Stimulated activated naive B cell treated with anti-CD40 and anti-IgM and Interleukin-4, amounts not matched to agents 10 μg/mL and 1 μg/mL and 100 μg/mL, for 72 hours (primary cell): ENCODE measurements around the gene ENO1.

Experiments
- ATAC-seq, 2 donors: fragments of 150-1000 bp; cut with Tn5 transposase; replicated peaks; 2 replicates each; pipeline ENCODE4 v1.10.0; 2021; ENCODE audit warnings: moderate library complexity in 1 of 2
- DNase-seq: peaks from one replicate; pipeline ENCODE4 v3.0.0; 2021
- H3K27ac Mint-ChIP-seq: one replicate; pipeline ENCODE4 v1.8.0; 2022; ENCODE audit warnings: mild to moderate bottlenecking, mixed read lengths
- H3K27me3 Mint-ChIP-seq, 2 donors: one replicate each; pipeline ENCODE4 v1.8.0; 2022; ENCODE audit warnings: mixed read lengths in 2 of 2
- H3K36me3 Mint-ChIP-seq, 2 donors: one replicate each; pipeline ENCODE4 v1.8.0; 2022; ENCODE audit warnings: mixed read lengths in 2 of 2, mild to moderate bottlenecking in 1 of 2
- H3K4me1 Mint-ChIP-seq, 2 donors: one replicate each; pipeline ENCODE4 v1.8.0; 2022; ENCODE audit warnings: mixed read lengths in 2 of 2, mild to moderate bottlenecking in 1 of 2
- H3K4me3 Mint-ChIP-seq, 2 donors: one replicate each; pipeline ENCODE4 v1.8.0; 2022; ENCODE audit warnings: mild to moderate bottlenecking in 2 of 2, mixed read lengths in 2 of 2, moderate library complexity in 1 of 2
- H3K9me3 Mint-ChIP-seq, 2 donors: one replicate each; pipeline ENCODE4 v1.8.0; 2022; ENCODE audit warnings: mixed read lengths in 2 of 2, mild to moderate bottlenecking in 1 of 2

Gene ENO1

GRCh38 chr1:8871539-8871935 lies 6.9 kb downstream of the ENO1 start:
- Mint-ChIP-seq H3K36me3 (peaks cover 60 to 83% of the 10 kb centered on the region in 2 donors), H3K4me3 (no peak overlapping the region), H3K27me3 (no peaks in the 10 kb centered on the region), H3K9me3 (no peaks in the 10 kb centered on the region), H3K4me1 (peaks cover 41 to 70% of the 10 kb centered on the region in 2 donors), H3K27ac (no peak overlapping the region)
- DNase-seq (no peak), ATAC-seq (no peak)

GRCh38 chr1:8870616-8871538 lies 7.6 kb downstream of the ENO1 start:
- DNase-seq (no peak), ATAC-seq (peak; percentile 78 to 81)
- H3K4me1 Mint-ChIP-seq: peaks cover 40 to 67% of the 10 kb centered on the region in 2 donors
- H3K27ac Mint-ChIP-seq: peak overlapping the region; percentile 56
- no peaks in the 10 kb centered on the region for H3K9me3 Mint-ChIP-seq
- peak overlapping the region in 1 of 2 donors; percentile 39 for H3K4me3 Mint-ChIP-seq
- peaks cover 57 to 83% of the 10 kb centered on the region in 2 donors for H3K36me3 Mint-ChIP-seq
- no peaks in the 10 kb centered on the region for H3K27me3 Mint-ChIP-seq

- H3K4me3 Mint-ChIP-seq: no peak overlapping the region
- H3K4me1 Mint-ChIP-seq: peaks cover 35 to 59% of the 10 kb centered on the region in 2 donors
- ATAC-seq (no peak), DNase-seq (no peak)
- peaks cover 54 to 76% of the 10 kb centered on the region in 2 donors for H3K36me3 Mint-ChIP-seq
- H3K9me3 Mint-ChIP-seq: no peaks in the 10 kb centered on the region
- no peaks in the 10 kb centered on the region for H3K27me3 Mint-ChIP-seq
- H3K27ac Mint-ChIP-seq: no peak overlapping the region
These were observed 8.4 kb downstream of the ENO1 start for GRCh38 chr1:8870103-8870502.

GRCh38 chr1:8867878-8868567 lies 10.5 kb downstream of the ENO1 start:
- ATAC-seq: no peak
- Mint-ChIP-seq H3K27ac (peak overlapping the region; percentile 78), H3K4me1 (peaks cover 27 to 57% of the 10 kb centered on the region in 2 donors), H3K9me3 (no peaks in the 10 kb centered on the region), H3K4me3 (no peak overlapping the region), H3K36me3 (peaks cover 53 to 74% of the 10 kb centered on the region in 2 donors), H3K27me3 (no peaks in the 10 kb centered on the region)
- DNase-seq: no peak

GRCh38 chr1:8866792-8867415 lies 11.6 kb downstream of the ENO1 start:
- ATAC-seq (peak in 1 of 2 donors; percentile 28), DNase-seq (no peak)
- peaks cover 24 to 56% of the 10 kb centered on the region in 2 donors for H3K4me1 Mint-ChIP-seq
- H3K9me3 Mint-ChIP-seq: no peaks in the 10 kb centered on the region
- H3K27me3 Mint-ChIP-seq: no peaks in the 10 kb centered on the region
- peaks cover 55 to 74% of the 10 kb centered on the region in 2 donors for H3K36me3 Mint-ChIP-seq
- H3K27ac Mint-ChIP-seq: peak overlapping the region; percentile 78
- no peak overlapping the region for H3K4me3 Mint-ChIP-seq

- Mint-ChIP-seq H3K9me3 (no peaks in the 10 kb centered on the region), H3K36me3 (peaks cover 56 to 72% of the 10 kb centered on the region in 2 donors), H3K4me1 (peaks cover 21 to 50% of the 10 kb centered on the region in 2 donors), H3K27me3 (no peaks in the 10 kb centered on the region), H3K27ac (peak overlapping the region; percentile 56), H3K4me3 (no peak overlapping the region)
- ATAC-seq (no peak), DNase-seq (no peak)
These were observed 12.2 kb downstream of the ENO1 start for GRCh38 chr1:8866173-8866791.

- Mint-ChIP-seq H3K27me3 (no peaks in the 10 kb centered on the region), H3K4me3 (no peak overlapping the region), H3K4me1 (peaks cover 24 to 49% of the 10 kb centered on the region in 2 donors), H3K27ac (no peak overlapping the region), H3K36me3 (peaks cover 62 to 69% of the 10 kb centered on the region in 2 donors), H3K9me3 (no peaks in the 10 kb centered on the region)
- no peak for ATAC-seq
- DNase-seq: no peak
These were observed 13.7 kb downstream of the ENO1 start for GRCh38 chr1:8864713-8865344.

GRCh38 chr1:8863794-8864233 lies 14.7 kb downstream of the ENO1 start:
- ATAC-seq (no peak), DNase-seq (no peak)
- peaks cover 24 to 47% of the 10 kb centered on the region in 2 donors for H3K4me1 Mint-ChIP-seq
- no peak overlapping the region for H3K4me3 Mint-ChIP-seq
- H3K36me3 Mint-ChIP-seq: peaks cover 58 to 67% of the 10 kb centered on the region in 2 donors
- H3K27ac Mint-ChIP-seq: peak overlapping the region; percentile 70
- no peaks in the 10 kb centered on the region for H3K9me3 Mint-ChIP-seq
- H3K27me3 Mint-ChIP-seq: no peaks in the 10 kb centered on the region

- H3K4me1 Mint-ChIP-seq: peaks cover 28 to 53% of the 10 kb centered on the region in 2 donors
- H3K4me3 Mint-ChIP-seq: no peak overlapping the region
- no peaks in the 10 kb centered on the region for H3K9me3 Mint-ChIP-seq
These were observed 15.3 kb downstream of the ENO1 start for GRCh38 chr1:8863138-8863537.

GRCh38 chr1:8862528-8862927 lies 16.0 kb downstream of the ENO1 start:
- H3K27ac Mint-ChIP-seq: no peak overlapping the region
- ATAC-seq: peak; percentile 45 to 54
- H3K4me1 Mint-ChIP-seq: peaks cover 26 to 56% of the 10 kb centered on the region in 2 donors
- no peak for DNase-seq
- H3K9me3 Mint-ChIP-seq: no peaks in the 10 kb centered on the region
- H3K4me3 Mint-ChIP-seq: no peak overlapping the region
- H3K36me3 Mint-ChIP-seq: peaks cover 60 to 69% of the 10 kb centered on the region in 2 donors
- H3K27me3 Mint-ChIP-seq: no peaks in the 10 kb centered on the region

More at GRCh38 chr1:8863138-8863537, 15.3 kb downstream of the ENO1 start:
- no peak for DNase-seq
- peaks cover 61 to 72% of the 10 kb centered on the region in 2 donors for H3K36me3 Mint-ChIP-seq
- no peak for ATAC-seq
- no peaks in the 10 kb centered on the region for H3K27me3 Mint-ChIP-seq
- no peak overlapping the region for H3K27ac Mint-ChIP-seq

GRCh38 chr1:8860738-8861516 lies 17.6 kb downstream of the ENO1 start:
- peaks cover 23 to 51% of the 10 kb centered on the region in 2 donors for H3K4me1 Mint-ChIP-seq
- peaks cover 65 to 67% of the 10 kb centered on the region in 2 donors for H3K36me3 Mint-ChIP-seq
- H3K27ac Mint-ChIP-seq: peak overlapping the region; percentile 90
- ATAC-seq (no peak), DNase-seq (no peak)
- H3K27me3 Mint-ChIP-seq: no peaks in the 10 kb centered on the region
- H3K9me3 Mint-ChIP-seq: peaks cover 0 to 3% of the 10 kb centered on the region in 2 donors
- no peak overlapping the region for H3K4me3 Mint-ChIP-seq

- Mint-ChIP-seq H3K9me3 (peaks cover 0 to 3% of the 10 kb centered on the region in 2 donors), H3K27ac (peak overlapping the region; percentile 86), H3K4me1 (peaks cover 23 to 51% of the 10 kb centered on the region in 2 donors), H3K36me3 (peaks cover 64 to 67% of the 10 kb centered on the region in 2 donors), H3K4me3 (peak overlapping the region in 1 of 2 donors; percentile 16), H3K27me3 (no peaks in the 10 kb centered on the region)
- DNase-seq (no peak), ATAC-seq (peak; percentile 73 to 74)
These were observed 19.4 kb downstream of the ENO1 start for GRCh38 chr1:8858888-8859706.
